ENCODE results near the gene SH3BP5.

Gene SH3BP5

GRCh38 chr3:15305359-15305844 is 27.0 kb downstream of the SH3BP5 start:
- TF ChIP-seq, protein P1, sequence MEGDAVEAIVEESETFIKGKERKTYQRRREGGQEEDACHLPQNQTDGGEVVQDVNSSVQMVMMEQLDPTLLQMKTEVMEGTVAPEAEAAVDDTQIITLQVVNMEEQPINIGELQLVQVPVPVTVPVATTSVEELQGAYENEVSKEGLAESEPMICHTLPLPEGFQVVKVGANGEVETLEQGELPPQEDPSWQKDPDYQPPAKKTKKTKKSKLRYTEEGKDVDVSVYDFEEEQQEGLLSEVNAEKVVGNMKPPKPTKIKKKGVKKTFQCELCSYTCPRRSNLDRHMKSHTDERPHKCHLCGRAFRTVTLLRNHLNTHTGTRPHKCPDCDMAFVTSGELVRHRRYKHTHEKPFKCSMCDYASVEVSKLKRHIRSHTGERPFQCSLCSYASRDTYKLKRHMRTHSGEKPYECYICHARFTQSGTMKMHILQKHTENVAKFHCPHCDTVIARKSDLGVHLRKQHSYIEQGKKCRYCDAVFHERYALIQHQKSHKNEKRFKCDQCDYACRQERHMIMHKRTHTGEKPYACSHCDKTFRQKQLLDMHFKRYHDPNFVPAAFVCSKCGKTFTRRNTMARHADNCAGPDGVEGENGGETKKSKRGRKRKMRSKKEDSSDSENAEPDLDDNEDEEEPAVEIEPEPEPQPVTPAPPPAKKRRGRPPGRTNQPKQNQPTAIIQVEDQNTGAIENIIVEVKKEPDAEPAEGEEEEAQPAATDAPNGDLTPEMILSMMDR (IDR thresholded peaks at IDR 0.05; ENCODE audit: borderline replicate concordance, control extremely low read depth, extremely low read depth, insufficient read depth, missing control alignments): no peak
- DNase-seq (ENCODE audit: low spot score): no peak
- in situ Hi-C loops (cut with MboI; ENCODE audit: low sequenced_read_pairs, unreplicated experiment): no loop called here

GRCh38 chr3:15303728-15304127 is 28.7 kb downstream of the SH3BP5 start:
- TF ChIP-seq, protein P1 (IDR thresholded peaks at IDR 0.05; ENCODE audit: borderline replicate concordance, control extremely low read depth, extremely low read depth, insufficient read depth, missing control alignments): no peak
- in situ Hi-C loops (cut with MboI; ENCODE audit: low sequenced_read_pairs, unreplicated experiment): no loop called here
- no peak for DNase-seq (ENCODE audit: low spot score)

DNA sequence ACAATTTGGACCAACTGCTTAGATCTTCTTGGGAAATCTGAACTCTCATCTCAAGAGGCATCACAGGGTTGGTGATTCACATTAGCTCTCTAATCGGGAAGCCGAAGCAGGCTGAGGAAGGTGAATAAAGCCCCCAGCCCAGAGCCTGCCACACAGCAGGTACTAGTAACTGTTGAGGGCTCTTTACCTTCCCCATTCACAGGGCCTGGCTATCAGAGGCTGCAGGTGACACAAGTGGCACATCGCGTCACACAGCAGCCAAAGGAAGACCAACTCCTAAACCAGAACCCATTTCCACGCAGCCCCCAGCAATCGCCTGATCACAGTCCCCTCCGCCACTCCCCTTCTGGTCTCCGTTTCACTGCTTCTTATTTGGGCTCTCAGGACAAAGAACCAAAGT is 29.2 kb downstream of the SH3BP5 start:
- in situ Hi-C loops (cut with MboI; ENCODE audit: low sequenced_read_pairs, unreplicated experiment): no loop called here
- DNase-seq (ENCODE audit: low spot score): no peak
- TF ChIP-seq, protein P1 (IDR thresholded peaks at IDR 0.05; ENCODE audit: borderline replicate concordance, control extremely low read depth, extremely low read depth, insufficient read depth, missing control alignments): no peak

DNA sequence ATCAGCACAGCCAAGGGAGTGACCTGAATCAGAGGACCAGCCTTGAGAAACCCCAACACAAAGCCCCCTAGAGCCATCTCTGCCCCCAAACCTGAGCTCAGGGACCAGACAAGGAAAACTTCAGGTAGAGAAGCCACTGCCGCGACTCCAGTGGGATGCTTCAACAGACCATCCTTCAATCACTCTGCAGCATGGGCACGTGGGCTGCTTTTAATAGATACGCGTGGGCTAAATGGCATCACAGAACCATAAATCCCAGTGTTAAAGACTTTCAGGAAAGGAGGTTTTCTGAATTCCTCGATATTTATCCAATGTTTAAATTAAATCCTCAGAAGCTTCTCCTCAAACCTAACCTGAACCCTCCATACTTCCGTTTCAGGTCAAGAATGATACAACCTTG is 30.6 kb downstream of the SH3BP5 start:
- no peak for DNase-seq (ENCODE audit: low spot score)
- TF ChIP-seq, protein P1 (IDR thresholded peaks at IDR 0.05; ENCODE audit: borderline replicate concordance, control extremely low read depth, extremely low read depth, insufficient read depth, missing control alignments): no peak
- in situ Hi-C loops (cut with MboI; ENCODE audit: low sequenced_read_pairs, unreplicated experiment): no loop called here

- TF ChIP-seq, protein P1 (IDR thresholded peaks at IDR 0.05; ENCODE audit: borderline replicate concordance, control extremely low read depth, extremely low read depth, insufficient read depth, missing control alignments): no peak
- in situ Hi-C loops (cut with MboI; ENCODE audit: low sequenced_read_pairs, unreplicated experiment): no loop called here
- no peak for DNase-seq (ENCODE audit: low spot score)
These were observed 31.9 kb downstream of the SH3BP5 start for GRCh38 chr3:15300323-15301078.

DNA sequence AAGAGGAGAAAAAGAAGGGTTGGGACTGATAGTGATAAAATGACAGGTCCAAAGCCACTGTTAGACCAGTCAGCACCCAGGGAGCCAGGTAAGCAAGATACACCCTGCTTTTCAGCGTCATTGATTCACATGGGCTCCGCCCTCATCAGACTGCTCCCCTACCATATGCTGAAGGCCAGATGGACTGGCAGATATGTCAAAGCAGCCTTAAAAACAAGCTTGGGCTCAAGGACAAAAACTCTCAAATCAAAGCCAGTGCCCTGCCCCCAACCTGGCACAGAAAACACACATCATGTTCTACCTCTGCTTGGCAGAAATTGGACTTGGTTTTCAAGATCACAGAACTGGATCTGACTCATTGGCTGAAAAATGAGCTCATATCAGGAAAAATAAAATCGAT is 33.4 kb downstream of the SH3BP5 start:
- TF ChIP-seq, protein P1 (IDR thresholded peaks at IDR 0.05; ENCODE audit: borderline replicate concordance, control extremely low read depth, extremely low read depth, insufficient read depth, missing control alignments): no peak
- in situ Hi-C loops (cut with MboI; ENCODE audit: low sequenced_read_pairs, unreplicated experiment): no loop called here
- DNase-seq (ENCODE audit: low spot score): no peak
